Measurements from ENCODE around the gene DNAJC11.

Gene DNAJC11

DNA sequence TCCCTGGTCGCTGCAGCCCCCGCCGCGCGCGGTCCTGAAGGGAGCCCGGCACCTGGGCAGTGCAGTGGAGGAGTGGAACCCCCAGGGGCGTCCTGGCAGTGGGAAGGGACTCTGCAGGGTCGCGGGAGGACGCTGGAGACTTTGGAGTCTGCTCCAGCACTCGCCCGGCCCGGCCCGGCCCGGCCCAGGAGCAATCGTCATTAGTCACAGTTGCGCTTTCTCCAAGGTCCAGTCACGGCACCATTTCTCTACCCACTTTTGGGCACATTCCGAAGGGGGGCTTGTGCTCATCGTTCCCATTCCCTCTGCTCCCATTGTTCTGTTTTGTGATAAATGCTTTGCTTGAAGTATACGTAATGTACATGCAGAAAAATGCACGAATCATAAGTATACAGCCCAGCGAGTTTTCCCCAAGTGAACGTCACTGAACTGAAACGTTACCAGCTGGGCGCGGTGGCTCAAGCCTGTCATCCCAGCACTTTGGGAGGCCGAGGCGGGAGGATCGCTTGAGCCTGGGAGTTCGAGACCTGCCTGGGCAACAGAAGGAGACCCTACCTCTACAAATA lies 75.9 kb downstream of the DNAJC11 start:
- peak; percentile 28 for ATAC-seq
- DNase-seq = peak; percentile 37

DNA sequence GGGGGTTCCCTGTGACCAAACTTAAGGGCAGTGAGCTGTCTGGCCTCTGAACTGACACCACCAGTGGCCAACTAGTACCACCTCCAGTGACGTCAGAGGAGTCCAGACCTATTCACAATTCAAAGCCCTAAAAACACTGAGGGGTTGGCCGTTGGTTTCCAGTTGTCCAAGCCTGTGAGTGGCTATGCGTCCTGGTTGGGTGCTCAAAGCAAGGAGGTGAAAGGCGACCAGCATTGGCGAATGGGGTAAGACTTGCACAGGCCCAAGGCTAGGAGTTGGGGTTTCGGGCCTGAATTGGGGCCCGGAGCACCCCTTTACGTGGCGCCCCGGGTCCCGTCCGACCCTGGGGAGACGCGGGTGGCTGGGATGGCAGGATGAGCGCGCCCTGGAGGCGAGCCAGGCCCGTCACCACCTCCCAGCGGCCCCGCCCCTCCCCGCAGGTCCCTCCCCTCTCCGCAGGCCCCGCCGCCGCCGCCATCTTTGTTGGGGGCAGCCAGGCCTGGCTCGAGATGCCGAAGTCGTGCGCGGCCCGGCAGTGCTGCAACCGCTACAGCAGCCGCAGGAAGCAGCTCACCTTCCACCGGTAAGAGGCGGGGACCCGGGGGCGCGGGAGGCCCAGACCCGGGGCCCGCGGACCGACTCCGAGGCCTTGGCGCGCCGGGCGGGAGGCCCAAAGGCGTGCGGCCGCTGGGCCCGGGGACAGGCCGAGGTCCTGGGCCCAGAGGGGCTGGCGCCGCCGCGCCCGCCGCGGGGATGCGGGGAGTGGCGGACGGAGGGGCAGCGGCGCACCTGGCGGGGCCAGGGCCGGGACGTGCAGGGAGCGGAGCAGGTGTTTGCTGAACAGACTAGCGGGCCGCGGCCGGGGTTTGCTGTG lies 76.7 kb downstream of the DNAJC11 start, which contains the start of gene THAP3:
TSS of gene THAP3 (plus strand) at position 159 of the 874 bp plus-strand sequence. CDS start at position 510, 351 bp downstream.
- DNase-seq (peak; percentile 93), ATAC-seq (peak; percentile 95)

DNA sequence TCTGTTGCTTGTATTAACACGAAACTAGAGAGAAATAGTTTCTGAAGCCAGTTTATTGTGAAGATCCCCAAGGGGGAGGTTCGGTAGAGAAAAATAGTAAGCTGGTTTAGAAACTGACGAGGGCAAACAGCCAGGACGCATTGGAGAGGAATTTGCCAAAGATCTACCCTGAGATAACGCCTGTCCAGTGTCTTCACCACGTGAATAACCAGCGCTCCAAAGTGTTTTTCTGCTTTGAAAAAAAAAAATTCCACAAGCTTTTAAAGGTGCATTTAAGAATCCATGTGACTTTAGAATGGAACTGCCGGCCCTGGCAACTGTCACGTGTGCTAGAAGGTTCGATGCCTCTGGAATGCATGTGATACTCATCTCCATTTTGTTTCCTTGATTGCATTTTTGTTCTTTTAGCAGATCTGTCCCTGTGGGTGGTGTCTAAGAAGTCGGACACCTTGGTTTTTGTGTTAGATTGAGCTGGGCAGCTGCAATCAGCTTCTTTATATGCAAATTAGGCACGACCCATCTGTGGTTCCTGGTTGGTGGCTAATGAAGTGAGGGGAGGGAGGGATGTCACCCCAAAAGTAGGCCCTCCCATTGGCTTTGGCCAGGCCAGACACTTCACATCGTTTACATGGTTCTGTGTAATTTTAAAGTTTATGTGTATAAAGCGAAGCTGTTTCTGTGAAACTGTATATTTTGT lies 78.2 kb downstream of the DNAJC11 start:
- DNase-seq (no peak), ATAC-seq (no peak)

DNA sequence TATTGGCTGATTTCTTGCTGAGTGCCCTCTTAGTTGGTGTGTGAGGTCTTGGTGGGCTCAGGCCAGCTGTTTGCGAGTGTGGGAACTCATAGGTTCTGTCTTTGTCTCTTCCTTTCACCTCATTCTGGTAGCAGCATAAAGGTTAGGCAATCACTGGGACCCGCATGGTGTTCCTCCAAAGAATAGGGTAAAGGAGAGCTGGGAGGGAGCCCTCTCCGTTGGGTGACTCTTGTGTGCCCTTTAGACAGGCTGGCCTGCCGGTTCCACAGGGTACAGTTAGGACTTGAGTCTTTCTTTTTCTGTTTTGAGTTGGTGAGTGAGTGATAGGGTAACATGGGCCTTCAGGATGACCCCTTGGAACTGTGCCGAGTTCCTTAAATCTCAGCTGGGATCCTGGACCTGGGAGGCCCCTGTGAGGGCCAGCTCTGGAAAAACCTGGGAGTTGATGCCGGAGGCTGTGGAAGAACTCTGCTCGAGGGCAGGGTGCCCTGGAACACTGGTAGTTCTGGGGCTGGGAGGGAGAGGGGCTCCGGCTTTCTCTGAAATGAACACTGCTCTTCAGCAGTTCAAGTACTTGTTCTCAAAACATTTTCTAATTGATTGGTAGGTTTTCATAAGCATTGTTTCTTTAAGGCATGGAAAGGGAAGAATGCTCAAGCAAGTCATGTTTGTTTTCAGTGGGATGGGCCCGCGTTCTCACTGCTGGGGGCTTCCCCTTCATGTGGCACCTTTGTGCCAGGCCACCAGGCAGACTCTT lies 79.0 kb downstream of the DNAJC11 start:
- DNase-seq (no peak), ATAC-seq (no peak)

DNA sequence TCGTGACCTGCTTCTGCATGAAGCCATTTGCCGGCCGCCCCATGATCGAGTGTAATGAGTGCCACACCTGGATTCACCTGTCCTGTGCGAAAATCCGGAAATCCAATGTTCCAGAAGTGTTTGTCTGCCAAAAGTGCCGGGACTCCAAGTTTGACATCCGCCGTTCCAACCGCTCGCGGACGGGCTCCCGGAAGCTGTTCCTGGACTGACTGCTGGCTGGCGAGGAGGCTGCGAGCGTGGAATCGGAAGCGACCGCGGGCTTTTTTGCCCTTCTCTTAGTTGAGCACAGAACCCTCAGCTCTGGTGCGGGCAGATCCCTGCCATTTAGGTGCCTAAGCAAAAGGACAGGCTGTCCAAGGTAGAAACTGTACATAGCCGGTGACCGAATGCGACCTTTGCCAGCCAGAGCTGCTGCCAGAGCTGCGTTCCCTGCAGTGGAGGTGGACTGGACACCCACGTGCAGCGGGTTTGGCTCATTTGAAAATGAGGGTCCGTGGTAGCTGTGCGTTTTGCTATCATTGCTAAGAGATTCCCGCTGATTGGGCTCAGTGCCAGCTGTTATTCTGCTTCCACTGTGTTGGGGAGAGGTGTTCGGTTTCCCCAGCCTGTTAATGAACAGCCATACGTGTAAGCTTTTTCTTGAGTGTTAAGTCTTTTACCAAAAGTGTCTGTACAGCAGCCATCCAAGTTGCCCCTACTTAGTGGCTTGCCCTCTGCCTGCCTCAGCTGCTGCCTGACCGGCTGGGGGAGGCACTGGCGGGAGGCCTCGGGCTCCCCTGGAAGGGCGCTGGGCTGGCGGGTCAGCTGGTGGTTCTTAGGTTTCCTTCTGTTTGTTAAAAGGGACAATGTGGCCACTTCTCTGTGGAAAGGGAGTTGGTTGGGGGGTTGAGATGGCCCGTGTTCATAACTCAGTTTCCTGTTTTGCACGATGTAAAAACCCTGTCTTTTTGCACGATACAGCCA lies 79.9 kb downstream of the DNAJC11 start:
- ATAC-seq (no peak), DNase-seq (no peak)

DNA sequence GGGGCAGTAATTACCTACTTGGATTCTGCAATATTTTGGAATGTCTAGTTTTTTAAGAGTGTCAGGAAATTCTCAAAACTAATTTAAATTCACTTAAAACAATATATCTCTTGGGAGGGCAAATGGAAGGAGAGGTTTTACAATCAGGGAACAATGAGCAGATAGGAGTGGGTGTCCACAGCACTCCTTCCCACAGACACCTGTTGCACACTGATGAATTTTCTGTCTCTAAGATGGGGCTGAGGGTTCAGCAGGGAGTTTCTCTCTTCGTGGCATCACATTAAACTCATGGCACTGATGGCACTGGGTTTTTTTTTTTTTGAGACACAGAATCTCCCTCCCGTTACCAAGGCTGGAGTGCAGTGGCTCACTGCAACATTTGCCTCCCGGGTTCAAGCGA lies 82.6 kb downstream of the DNAJC11 start:
- no peak for ATAC-seq
- DNase-seq = no peak

DNA sequence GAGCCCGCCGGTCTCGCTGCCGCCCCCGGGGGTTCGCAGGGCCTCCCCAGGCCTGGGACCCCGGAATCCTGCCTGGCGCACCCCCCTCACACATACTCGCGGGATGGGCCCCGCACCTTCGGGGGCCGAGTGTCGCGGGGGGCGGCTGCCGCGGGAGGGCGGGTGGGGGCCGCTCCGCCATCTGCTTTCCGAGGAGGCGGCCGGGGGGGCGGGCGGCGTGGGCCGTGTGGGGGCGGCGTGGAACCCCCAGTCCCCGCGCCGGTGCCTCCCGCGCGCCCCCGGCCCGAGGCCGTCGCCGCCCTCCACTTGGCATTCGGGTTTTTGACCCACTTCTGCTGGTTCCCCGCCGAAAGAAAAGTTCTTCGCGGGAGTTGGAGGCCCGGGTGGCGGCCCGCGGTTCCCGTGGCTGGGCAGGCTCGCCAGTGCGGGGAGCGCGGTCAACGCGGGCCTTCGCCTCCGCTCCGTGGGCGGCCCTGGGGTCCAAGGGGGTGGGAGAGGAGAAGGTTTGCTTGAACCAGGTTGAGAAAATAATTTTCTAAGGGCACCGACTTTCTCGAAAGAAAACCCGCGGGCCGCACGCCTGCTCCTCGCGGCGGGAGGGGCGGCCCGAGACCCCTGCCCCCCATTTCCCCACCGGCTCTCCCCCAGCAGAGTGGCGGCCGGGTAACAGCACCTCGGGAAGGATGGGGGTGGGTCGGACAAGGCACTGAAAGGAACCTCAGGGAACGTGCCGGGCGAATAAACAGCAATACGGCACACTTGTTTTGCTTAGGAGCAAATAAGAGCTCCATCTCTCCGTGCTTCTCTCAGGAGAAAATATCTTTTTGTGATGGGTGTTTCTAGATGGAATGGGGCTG lies 86.5 kb downstream of the DNAJC11 start:
- ATAC-seq (no peak), DNase-seq (peak; percentile 19)

DNA sequence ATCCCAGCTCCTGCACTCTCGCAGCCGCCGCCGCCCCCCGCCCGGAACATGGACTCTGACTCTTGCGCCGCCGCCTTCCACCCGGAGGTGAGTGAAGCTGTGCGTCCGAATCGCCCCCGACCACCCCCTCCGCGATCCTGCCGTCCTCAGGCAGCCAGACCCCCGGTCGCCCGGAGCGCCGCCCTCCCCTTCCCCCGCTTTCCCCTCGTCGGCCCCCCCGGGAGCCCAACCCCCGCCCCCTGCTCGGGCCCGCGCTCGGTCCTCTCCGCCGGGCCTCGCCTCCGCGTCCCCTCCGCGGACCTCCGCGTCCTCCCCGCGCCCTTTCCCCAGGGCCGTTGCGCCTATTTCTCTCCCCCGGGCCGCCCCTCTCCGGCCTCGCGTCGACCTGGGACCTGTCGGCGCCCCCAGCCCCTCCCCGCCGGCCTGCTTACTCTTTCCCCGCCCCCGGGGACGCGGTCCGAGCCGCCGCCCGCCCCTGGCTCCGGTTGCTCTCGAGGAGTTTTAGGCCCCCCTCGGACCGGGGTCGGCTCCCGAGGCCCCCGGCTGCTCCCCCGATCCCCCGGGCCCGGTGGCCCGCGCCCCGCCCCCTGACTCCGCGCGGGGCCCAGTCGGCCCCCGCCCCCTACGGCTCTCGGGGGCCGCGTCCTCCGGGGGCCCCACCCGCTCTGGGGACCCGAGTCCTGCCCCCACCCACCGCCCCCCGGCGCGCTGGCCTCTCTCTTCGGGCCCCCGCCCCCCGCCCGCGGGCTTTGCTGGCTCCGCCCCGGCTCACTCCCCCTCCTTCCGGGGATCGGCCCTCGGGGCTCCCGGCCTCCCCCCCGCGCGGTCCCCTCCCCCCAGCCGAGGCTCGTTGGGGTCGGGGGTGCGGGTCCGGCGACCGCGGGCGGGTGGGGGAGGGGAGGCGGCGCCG lies 87.3 kb downstream of the DNAJC11 start:
- ATAC-seq (no peak), DNase-seq (peak; percentile 72)

DNA sequence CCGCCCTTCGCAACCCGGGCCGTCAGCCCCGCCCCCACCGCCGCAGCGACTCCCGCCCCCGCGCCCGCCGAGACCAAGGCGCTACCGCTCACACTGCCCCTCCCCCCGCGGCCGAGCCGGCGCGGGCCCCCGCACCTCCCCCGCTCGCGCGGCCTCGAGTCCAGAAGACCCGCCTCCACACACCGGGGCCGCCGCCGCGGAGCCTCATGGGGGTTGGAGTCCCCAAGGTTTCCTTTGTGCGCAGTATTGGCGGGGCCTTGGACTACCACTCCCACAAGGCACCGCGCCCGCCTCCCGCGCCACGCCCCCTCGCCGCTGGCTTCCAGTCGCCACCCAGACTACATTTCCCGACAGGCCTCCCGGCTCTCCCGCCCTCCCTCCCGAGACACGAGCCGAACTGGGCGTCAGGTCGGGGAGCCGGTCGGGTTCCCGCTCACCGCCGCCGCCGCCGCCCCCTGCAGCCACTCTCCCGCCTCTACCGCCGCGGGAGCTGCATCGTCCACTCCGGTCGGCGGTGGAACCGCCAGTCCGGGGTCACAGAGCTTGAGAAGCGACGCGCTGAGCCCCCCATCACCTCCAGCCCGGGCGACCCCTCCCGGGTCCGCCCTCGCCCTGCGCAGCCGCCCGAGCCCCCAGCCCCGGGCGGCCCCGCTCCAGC lies 88.1 kb downstream of the DNAJC11 start, which contains the start of gene PHF13:
TSS of gene PHF13 (plus strand) at position 371 of the 658 bp plus-strand sequence. CDS start 336 bp downstream, outside the sequence.
- ATAC-seq (peak; percentile 98), DNase-seq (peak; percentile 100)

DNA sequence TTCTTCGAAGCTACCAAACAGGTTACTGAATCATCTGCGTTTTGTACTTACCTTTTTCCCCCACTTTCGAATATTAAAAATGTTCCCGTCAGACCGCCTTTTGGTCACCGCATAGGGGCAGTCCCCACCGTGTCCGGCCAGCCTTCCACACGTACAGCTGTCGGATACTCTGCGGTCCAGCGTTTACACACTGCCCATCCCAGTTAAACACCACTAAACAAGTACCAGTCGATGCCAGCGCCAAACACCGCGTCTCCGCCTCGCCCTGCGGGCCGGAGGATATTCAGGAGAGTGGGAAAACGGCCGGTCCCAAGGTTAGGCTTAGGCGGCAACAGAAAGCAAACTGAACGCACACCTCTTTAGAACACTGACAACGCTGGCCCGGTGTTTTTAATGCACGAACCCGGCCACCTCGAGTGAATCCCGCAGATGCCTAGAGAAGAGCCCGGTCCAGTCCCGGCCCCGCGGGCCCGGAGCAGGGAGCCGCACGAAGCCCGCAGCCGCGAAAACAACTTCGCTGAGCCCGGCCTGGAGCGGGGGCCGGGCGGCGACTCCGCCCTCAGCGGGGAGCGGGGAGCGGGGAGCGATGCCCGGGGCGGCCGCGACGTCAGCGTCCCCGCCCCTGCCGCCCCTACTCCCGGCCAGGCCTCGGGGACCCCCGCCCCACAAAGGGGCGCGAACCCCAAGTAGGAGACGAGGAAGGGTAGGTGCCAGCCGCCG lies 88.8 kb downstream of the DNAJC11 start:
- ATAC-seq = no peak
- DNase-seq = no peak

DNA sequence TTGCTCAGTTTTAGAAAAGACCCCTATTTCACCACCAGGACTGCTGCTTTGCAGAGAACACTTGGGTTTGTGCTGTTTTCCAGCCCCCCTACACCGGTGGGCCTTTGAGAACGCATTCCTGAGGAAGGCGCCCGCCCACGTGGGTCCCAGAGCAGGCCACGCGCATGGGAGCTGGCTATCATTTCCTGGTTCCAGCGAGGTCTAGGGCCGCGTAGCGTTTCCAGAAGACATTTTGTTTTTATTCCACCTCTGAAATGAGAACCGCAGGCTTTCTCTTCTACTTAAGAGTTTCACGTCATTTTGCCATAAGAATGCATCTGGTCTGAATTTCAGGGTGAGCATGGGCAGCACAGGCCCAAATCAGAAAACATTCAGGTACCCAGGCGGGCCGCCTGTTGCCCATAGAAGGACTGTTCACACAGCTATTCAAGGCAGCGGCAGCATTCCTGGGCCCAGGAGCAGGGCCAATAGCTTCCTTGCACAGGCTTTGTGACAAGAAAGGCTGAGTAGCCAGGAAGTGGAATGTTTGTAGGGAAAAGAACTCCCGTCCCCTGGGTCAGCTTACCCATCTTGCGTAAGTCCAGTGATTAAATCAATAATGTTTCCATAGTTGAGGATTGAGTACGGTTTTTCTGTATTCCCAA lies 97.6 kb downstream of the DNAJC11 start:
- no peak for ATAC-seq
- peak; percentile 53 for DNase-seq

DNA sequence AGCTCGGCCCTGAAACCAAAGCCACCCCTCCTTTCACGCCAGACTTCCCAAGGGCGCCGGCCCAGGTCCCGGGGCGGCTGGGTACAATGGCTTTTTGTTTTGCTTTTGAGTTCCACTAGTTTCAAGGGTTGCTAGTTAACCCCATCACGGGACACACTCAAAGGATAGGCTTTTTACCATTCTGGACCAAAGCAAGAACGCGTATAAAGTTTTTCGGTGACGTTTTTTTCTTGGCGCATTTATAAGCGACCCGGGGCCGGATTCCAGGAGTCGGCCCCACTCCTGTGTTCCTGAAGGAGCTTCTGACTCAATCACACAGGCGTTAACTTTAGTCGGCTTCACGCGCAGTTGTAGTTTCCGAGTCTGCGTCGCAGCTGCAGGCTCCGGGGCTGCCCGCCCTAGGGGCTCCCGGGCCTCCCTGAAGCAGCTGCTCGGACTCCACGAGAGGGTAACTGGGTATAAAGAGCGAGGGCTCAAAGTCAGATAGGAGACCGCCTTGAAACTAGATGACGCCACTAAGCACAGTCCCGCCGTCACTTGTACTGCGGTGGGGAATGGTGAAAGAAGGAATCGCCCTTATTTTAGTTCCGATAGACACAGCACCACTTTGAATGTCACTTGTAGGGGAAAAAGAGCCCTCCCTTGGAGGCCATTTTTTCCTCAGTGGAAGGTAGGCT lies 98.2 kb downstream of the DNAJC11 start:
- ATAC-seq (peak; percentile 29), DNase-seq (peak; percentile 67)

DNA sequence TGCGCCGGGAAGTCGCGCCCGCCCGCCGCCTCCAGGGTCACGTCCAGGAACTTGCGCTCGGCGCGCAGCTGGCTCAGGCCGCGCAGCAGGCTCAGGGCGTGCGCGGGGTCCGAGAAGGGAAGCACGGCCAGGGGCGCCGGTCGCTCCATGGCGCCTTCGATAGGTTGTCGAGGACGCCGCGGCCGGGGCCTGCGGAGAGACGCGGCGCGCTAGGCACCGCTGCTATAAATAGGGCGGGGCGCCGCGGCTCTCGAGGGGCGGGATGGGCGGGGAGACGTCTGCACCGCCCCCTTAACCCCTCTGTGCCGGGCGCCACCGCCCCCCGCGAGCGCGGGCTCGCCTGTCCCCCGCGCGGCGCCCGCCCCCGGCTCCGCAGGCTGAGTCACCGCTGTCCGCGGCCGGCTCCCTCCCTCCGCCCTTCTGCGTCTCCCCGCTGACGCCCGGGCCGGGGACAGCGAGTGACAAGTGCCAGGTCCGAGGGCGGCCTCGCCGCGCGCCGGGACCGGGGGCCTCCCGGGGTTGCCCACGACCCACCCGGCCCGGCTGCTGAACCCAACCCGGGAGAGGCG lies 98.9 kb downstream of the DNAJC11 start, which contains the start of gene KLHL21:
TSS of gene KLHL21 (minus strand) at position 201 of the 569 bp plus-strand sequence. CDS start at position 149, 52 bp downstream.
- peak; percentile 93 for DNase-seq

DNA sequence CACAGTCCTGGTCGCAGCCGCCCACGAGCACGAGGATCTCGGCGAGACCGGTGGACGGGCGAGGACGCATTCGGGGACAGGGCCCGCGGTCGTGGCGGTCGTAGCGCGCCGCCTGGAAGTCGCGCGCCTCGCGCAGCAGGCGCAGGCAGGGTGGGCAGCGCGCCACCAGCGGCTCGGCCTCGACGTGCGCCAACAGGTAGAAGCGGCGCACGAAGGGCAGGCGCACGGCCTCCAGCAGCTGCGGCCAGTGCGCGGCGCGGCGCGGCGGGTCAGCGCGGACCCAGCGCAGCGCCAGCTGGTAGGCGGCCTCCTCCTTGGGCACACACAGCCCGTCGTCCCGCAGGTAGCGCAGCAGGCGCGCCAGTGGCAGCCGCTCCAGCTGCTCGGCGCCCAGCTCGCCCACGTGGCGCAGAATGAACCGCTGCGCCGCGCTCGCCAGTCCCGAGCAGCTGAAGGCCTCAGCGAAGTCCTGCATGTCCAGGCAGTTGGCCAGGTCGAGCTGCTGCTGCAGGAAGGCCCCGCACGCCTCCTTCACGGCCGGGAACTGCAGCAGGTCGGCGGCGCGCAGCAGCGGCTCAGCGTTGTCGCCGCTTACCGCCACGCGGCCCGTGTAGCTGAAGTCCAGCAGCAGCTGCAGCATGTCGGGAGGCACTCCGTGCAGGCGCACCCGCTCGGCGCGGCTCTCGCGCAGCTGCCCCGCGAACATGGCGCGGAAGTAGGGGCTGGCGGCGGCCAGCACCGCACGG lies 99.5 kb downstream of the DNAJC11 start:
- ATAC-seq (peak; percentile 11), DNase-seq (peak; percentile 45)

More for the DNA sequence above, 98.9 kb downstream of the DNAJC11 start, which contains the start of gene KLHL21:
- ATAC-seq = peak; percentile 64
